NAMALWA (cell line): Measurements from ENCODE around the gene PPAN.
A peak's percentile ranks its signal among the peaks of the same experiment; 100 is the strongest.

Experiments
- DNase-seq: peaks from one replicate; pipeline ENCODE4 v3.0.0-alpha.2; 2015; ENCODE audit warnings: low spot score

PPAN gene

GRCh38 chr19:10092648-10093294 is 13.4 kb upstream of the PPAN start:
- peak; percentile 8 for DNase-seq

- DNase-seq, result no peak
These were observed 12.6 kb upstream of the PPAN start for GRCh38 chr19:10093295-10094186.

DNA sequence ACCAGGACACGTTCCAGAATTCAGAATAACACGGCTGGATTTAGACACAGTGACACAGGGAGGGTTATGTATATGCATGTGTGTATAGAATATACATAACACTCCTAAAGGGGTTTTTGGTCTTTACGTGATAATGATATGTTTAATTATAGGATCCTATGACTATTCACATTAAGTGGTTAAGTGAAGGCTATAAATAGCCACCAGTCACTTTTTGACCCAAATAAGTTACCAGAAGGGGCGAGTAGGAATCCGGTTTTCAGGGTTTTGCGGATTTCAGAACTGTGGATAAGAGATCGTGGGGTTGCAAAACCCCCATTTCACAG is 10.6 kb upstream of the PPAN start:
- no peak for DNase-seq

- DNase-seq, result peak; percentile 93
These were observed 10.1 kb upstream of the PPAN start for GRCh38 chr19:10095948-10096614.

- DNase-seq, result no peak
These were observed 9.6 kb upstream of the PPAN start for GRCh38 chr19:10096615-10096963.

DNA sequence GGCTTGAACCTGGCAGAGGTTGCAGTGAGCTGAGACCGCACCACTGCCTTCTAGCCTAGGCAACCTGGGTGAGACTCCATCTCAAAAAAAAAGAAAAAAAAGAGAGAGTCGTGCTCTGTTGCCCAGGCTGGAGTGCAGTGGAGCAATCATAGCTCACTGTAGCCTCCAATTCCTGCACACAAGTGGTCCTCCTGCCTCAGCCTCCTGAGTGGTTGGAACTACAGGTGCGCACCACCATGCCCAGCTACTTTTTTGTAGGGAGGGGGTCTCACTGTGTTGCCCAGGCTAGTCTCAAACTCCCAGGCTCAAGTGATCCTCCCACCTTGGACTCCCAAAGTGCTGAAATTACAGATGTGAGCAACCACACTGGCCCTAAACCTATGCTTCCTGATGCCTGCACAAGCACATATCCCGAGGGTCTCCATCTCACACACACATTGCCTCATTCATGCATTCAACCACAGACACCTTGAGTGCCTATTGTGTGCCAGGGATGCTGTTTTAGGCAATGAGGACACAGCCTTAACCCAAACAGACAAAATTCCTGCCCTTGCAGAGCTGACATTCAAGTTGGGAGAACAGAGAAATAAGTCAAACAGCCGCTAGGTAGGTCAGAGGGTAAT is 5.9 kb upstream of the PPAN start:
- no peak for DNase-seq

- peak; percentile 82 for DNase-seq
These were observed 3.4 kb upstream of the PPAN start for GRCh38 chr19:10102787-10103236.

DNA sequence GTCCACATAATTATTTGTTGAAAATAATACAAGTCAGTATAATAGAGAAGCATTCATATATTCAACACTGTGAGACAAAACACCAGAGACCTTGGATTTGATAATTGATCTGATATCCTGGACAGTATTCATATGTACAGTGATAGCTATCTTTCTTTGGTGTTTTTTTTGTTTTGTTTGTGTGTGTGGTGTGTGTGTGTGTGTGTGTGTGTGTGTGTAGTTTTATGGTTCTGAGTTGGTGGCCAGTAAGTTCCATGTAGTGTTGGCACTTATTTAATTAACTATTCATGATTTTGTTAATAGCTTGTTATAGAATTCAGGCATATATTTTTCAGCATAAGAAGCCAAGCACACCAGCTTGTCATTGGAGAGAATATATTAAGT is 2.0 kb upstream of the PPAN start:
- DNase-seq, result no peak

DNA sequence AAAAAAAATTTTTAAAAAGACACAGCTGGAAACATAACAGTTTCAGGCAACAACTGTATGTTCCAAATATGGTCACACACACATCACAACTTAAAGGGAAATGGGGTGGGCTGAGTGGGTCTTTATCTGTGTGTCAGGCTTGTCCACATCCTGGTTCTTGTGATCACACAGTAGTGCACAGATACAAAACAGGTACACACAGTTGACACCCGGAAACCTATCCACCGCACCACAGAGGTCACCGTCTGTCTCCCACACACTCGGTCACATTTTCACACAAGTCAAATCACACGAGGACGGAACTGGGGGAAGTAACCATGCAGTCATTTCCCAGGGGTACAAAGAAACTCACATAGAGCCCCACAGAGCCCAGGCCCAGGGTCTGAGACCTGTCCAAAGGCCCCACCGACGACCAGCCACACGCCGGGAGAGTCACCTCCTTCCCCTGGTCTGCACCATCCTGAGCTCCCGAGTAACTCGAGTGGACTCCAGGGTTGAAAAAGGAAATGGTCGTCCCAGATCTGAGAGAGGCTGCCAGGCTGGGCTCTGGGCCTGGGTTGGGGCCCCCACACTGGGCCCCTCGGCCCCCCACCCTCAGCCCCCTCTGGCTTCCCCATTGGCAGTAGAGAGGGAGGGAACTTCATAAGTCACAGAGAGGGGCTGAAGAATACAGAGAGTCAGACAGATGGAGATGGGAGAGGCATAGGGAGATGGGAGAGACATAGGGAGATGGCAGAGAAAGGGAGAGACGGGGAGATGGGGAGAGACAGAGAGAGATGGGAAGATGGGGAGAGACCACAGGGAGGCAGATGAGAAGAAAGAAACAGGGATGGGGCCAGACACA is 1.3 kb upstream of the PPAN start:
- peak; percentile 89 for DNase-seq

DNA sequence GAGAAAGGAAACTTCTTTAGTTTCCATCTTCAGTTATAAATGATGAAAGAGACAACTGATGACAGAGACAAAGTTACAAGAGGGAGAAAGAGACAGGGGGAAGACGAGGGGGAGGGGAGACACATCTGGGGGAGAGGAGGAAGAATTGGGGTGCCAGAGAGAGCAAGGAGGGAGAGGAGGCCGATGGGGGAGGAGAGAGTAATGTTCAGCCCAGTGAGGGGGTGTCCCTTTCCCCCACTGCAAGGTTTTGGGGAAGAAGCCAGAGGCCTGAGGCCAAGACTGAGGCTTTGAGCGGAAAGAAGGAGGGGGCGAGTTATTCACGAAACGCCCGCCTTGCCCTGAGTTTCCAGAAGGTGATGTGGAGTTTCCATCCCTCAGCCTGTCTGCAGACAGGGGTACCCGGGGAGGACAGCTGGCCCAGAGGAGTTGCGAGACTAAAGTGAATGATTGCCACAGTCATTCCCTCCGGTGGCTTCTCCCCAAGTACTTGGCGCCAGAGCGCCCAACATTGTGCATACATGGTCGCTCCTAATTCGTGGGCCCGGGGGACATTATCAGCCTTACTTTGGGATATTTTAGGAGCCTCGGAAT is 558 bp upstream of the PPAN start:
- peak; percentile 57 for DNase-seq

- no peak for DNase-seq
These were observed 1.1 kb downstream of the PPAN start for GRCh38 chr19:10107254-10107653.

GRCh38 chr19:10107817-10108367 is 1.7 kb downstream of the PPAN start:
- DNase-seq, result no peak

DNA sequence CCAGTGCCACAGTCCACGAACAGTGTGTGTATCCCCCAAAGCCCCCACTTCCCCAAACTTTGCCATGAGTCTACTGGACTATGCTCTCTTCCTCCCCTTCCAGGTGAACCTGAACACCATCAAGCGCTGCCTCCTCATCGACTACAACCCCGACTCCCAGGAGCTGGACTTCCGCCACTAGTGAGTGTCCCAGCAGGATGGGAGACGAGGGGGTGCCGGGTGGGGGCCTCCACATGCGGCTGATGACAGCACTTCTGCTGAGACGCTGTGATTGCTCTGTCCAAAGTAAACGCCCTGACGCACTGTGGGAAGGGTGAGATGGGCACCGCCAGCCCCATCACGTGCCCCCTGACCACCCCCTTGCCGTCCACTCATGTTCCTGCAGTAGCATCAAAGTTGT is 3.4 kb downstream of the PPAN start:
- DNase-seq, result no peak

- no peak for DNase-seq
These were observed 4.2 kb downstream of the PPAN start for GRCh38 chr19:10110076-10110971.

GRCh38 chr19:10110972-10111317 is 4.8 kb downstream of the PPAN start:
- DNase-seq, result no peak

DNA sequence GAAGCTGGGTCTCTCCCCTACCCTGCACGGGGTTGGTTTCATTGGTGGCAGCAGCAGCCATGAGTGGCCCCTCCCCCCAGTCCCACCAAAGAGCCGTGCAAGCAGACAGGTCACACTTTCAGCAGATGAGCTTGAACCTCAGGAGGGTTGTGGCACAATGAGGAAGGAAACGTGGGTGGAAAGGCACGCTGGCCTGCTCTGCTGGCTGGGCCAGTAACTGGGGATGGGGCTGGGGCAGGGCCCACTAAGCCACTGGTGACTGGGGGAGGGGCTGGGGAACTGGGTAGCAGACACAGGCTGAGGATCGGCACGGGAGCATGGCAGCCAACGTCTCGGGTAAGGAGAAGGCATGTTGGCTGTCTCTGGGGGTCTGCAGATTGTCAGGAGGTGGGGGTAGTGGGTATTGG is 5.2 kb downstream of the PPAN start, which contains the start of gene P2RY11:
TSS of gene P2RY11 (plus strand) at position 289 of the 407 bp plus-strand sequence. CDS start at position 318, 29 bp downstream.
- DNase-seq, result peak; percentile 42

DNA sequence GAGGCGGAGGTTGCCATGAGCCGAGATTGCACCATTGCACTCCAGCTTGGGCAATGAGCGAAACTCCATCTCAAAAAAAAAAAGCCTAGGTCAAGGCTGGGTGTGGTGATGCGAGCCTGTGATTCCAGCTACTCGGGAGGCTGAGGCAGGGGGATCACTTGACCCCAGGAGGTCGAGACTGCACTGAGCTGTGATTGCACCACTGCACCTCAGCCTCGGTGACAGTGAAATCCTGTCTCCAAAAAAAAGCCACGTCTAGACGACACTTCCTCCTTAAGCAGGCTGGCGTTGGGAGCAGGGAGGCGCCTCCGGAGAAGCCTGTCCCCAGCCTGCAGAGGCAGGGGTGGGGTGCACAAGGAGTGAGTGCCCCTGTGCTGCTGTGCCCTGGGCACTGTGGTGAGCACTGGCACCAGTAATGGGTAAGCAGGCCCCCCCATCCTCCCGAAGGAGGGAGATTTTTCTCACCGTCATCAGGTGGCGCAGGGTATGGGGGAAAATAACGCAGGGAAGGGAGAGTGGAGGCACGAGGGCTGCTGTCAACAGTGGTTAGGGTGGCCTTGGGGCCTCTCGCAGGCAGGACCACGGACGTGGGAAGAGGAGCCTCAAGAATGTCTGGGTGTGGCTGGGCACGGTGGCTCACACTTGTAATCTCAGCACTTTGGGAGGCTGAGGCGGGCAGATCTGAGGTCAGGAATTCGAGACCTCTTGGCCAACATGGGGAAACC is 6.0 kb downstream of the PPAN start:
- DNase-seq, result no peak

GRCh38 chr19:10112895-10113591 is 6.9 kb downstream of the PPAN start:
- peak; percentile 84 for DNase-seq

DNA sequence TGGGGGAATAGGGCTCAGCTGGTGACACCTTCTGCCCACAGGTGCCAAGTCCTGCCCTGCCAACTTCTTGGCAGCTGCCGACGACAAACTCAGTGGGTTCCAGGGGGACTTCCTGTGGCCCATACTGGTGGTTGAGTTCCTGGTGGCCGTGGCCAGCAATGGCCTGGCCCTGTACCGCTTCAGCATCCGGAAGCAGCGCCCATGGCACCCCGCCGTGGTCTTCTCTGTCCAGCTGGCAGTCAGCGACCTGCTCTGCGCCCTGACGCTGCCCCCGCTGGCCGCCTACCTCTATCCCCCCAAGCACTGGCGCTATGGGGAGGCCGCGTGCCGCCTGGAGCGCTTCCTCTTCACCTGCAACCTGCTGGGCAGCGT is 7.4 kb downstream of the PPAN start:
- no peak for DNase-seq
